ENCODE results near the gene TSSK3. TPM values are rescaled to one million over a fixed set of nuclear protein-coding genes. Genes with fewer than 3 reads are reported as not detected.

The TSSK3 gene
- total RNA-seq, 4 donors from 2014 or later = 0.35 to 21.3 TPM; not detected in 2

DNA sequence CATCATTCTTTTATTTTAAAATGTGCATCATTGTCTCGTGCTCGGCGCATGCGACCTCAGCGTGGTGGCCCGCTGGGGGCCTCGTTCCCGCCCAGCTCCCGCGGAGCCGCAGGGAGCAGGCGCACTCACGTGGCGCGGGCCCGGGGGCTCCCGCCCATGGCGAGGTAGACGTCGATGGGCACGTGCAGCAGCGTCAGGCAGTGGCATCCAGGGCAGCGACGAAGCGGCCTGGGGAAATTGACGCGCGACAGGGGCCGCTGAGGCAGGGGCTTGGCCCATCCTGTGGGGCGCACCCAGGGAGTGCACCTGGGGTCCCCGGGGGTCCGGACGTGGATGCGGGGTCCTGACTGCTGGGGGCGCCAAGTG, 1.0 kb upstream of the TSSK3 start:
- no peak overlapping the region for H3K4me3 ChIP-seq
- H3K27ac ChIP-seq = peak overlapping the region; percentile 69 to 74
- H3K9me3 ChIP-seq = no peaks in the 10 kb centered on the region
- TF ChIP-seq, protein P1, sequence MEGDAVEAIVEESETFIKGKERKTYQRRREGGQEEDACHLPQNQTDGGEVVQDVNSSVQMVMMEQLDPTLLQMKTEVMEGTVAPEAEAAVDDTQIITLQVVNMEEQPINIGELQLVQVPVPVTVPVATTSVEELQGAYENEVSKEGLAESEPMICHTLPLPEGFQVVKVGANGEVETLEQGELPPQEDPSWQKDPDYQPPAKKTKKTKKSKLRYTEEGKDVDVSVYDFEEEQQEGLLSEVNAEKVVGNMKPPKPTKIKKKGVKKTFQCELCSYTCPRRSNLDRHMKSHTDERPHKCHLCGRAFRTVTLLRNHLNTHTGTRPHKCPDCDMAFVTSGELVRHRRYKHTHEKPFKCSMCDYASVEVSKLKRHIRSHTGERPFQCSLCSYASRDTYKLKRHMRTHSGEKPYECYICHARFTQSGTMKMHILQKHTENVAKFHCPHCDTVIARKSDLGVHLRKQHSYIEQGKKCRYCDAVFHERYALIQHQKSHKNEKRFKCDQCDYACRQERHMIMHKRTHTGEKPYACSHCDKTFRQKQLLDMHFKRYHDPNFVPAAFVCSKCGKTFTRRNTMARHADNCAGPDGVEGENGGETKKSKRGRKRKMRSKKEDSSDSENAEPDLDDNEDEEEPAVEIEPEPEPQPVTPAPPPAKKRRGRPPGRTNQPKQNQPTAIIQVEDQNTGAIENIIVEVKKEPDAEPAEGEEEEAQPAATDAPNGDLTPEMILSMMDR (IDR thresholded peaks at IDR 0.05) = no peak
- TF ChIP-seq POLR2A (IDR thresholded peaks at IDR 0.05) = no peak
- no peaks in the 10 kb centered on the region for H3K36me3 ChIP-seq
- intact Hi-C loops (cut with DNase I; ENCODE audit: low total_unique reads) = no loop called here
- H3K4me1 ChIP-seq = peaks cover 0 to 16% of the 10 kb centered on the region in 2 donors
- no peaks in the 10 kb centered on the region for H3K27me3 ChIP-seq
- peak in 1 of 2 donors; percentile 25 for DNase-seq

DNA sequence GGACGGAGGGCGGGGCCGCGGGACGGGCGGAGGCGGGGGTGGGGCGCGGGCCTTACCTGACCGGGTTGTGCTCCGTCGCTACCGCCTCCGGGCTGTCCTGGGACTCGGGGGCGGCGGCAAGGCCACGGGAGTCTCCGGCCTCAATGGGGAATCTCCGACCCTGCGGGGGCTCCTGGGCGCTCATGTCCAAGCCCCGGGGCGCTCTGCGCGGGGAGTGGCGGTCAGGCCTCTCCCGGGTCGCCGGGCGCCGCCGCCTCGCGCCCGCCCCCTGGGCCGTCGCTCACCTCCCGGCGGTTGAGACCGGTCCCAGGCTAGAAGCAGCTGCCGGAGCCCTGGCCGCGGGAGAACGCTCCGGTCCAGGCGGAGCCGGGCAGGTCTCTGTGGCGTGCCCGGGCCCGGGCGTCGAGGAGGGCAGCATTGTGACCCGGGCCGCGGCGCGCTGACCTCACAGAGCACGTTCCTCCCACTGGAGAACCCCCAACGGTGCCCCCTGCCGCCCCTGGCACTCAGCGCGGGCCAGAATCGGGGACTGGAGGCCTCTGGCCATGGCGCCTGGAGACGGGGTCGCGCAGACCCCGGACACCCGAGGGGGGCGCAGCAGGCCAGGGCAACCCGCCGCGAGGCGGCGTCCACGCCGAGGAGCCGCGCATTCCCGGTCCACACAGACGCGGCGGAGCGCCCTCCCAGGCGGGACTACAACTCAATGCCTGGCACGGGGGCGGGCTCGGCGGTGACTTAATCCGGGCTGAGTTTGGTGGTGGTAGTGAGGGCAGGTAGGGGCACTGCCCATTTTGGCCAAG, 465 bp upstream of the TSSK3 start:
- H3K27me3 ChIP-seq = no peaks in the 10 kb centered on the region
- H3K27ac ChIP-seq = peak overlapping the region; percentile 69 to 74
- intact Hi-C loops (cut with DNase I; ENCODE audit: low total_unique reads) = no loop called here
- no peaks in the 10 kb centered on the region for H3K36me3 ChIP-seq
- peak; percentile 64 to 69 for DNase-seq
- TF ChIP-seq, protein P1 (IDR thresholded peaks at IDR 0.05) = peak; percentile 46 to 66 (median 60)
- peak in 1 of 2 donors; percentile 12 for TF ChIP-seq POLR2A (IDR thresholded peaks at IDR 0.05)
- peaks cover 0 to 16% of the 10 kb centered on the region in 2 donors for H3K4me1 ChIP-seq
- peak overlapping the region; percentile 23 to 34 for H3K4me3 ChIP-seq
- no peaks in the 10 kb centered on the region for H3K9me3 ChIP-seq

DNA sequence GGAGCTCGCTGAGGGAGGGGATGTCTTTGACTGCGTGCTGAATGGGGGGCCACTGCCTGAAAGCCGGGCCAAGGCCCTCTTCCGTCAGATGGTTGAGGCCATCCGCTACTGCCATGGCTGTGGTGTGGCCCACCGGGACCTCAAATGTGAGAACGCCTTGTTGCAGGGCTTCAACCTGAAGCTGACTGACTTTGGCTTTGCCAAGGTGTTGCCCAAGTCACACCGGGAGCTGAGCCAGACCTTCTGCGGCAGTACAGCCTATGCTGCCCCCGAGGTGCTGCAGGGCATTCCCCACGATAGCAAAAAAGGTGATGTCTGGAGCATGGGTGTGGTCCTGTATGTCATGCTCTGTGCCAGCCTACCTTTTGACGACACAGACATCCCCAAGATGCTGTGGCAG, 1.4 kb downstream of the TSSK3 start:
- intact Hi-C loops (cut with DNase I; ENCODE audit: low total_unique reads) = no loop called here

DNA sequence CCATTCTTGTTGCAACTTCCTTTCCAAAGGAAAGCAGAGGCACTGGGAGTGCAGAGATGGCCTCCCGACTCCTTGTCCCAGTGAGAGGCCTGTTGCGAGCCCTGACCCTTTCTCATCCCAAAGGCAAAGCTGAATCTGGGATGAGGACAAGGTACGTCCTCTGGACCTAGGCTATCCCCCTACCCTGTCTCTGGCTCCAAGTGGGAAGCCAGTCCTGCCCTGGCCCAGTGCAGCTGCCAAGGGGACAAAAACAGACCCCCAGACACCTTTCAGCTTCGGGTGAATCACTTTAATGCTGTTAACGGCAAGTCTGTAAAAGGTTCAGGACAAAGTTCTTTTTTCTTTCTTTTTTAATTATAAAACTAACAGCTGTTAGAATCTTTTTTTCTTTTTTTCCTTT, 2.5 kb downstream of the TSSK3 start:
- no peak for DNase-seq
- no peak overlapping the region for H3K27ac ChIP-seq
- no peaks in the 10 kb centered on the region for H3K36me3 ChIP-seq
- no peaks in the 10 kb centered on the region for H3K27me3 ChIP-seq
- intact Hi-C loops (cut with DNase I; ENCODE audit: low total_unique reads) = no loop called here
- H3K4me1 ChIP-seq = peaks cover 0 to 16% of the 10 kb centered on the region in 2 donors
- H3K4me3 ChIP-seq = no peak overlapping the region
- TF ChIP-seq, protein P1 (IDR thresholded peaks at IDR 0.05) = no peak
- TF ChIP-seq POLR2A (IDR thresholded peaks at IDR 0.05) = no peak
- no peaks in the 10 kb centered on the region for H3K9me3 ChIP-seq

More for the DNA sequence above, 1.4 kb downstream of the TSSK3 start:
- Histone ChIP-seq H3K27me3 (no peaks in the 10 kb centered on the region), H3K9me3 (no peaks in the 10 kb centered on the region), H3K27ac (no peak overlapping the region), H3K4me3 (no peak overlapping the region), H3K4me1 (peaks cover 0 to 16% of the 10 kb centered on the region in 2 donors), H3K36me3 (no peaks in the 10 kb centered on the region)
- TF ChIP-seq POLR2A (IDR thresholded peaks at IDR 0.05) = no peak
- no peak for DNase-seq

DNA sequence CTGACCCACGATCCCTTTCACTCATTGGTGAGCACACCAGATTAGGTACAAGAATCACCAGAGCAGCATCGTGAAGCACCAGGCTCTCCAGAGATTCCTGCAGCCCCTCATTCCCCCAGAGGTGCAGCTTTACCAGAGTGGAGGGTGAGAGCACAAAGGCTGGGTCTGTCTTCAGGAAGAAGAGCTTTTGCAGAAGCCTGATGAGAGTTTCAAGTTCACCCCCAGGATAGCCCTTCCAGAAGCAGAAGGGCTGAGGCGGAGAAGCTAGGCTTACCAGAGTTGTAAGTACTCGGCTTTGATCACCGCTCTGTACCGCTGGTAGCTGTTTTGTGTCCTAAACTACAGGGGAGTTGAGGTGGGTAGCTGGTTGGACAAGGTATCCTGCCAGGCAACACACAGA, 3.1 kb downstream of the TSSK3 start:
- H3K27ac ChIP-seq = no peak overlapping the region

More for the DNA sequence above, 3.1 kb downstream of the TSSK3 start:
- Histone ChIP-seq H3K27me3 (no peaks in the 10 kb centered on the region), H3K4me3 (no peak overlapping the region), H3K4me1 (peaks cover 0 to 16% of the 10 kb centered on the region in 2 donors), H3K36me3 (no peaks in the 10 kb centered on the region), H3K9me3 (no peaks in the 10 kb centered on the region)
- no peak for DNase-seq
- TF ChIP-seq, protein P1 (IDR thresholded peaks at IDR 0.05) = no peak
- no peak for TF ChIP-seq POLR2A (IDR thresholded peaks at IDR 0.05)
- intact Hi-C loops (cut with DNase I; ENCODE audit: low total_unique reads) = no loop called here

Measured in uterus (tissue), 4 donors.